NCI-H2029 (cell line): Measurements from ENCODE around the gene FYB1.
"Not testable (repeated sequence)": the region's sequence is repeated elsewhere in the genome, so short reads cannot be mapped to it uniquely, and the experiment has no call there.

Source experiments
- DNase-seq: peaks from one replicate; lab custom pipeline; 2025; lab: John Stamatoyannopoulos, UW

The FYB1 gene

GRCh38 chr5:39219437-39219836, at the start of gene FYB1:
Gene FYB1 (minus strand): TSS chr5:39219563. CDS start chr5:39202960, 16,603 bp downstream.
- no peak for DNase-seq

GRCh38 chr5:39267186-39267585, 47.8 kb upstream of the FYB1 start:
- DNase-seq, result no peak

- DNase-seq, result no peak
These were observed 47.1 kb upstream of the FYB1 start for GRCh38 chr5:39266442-39266841.

- DNase-seq, result no peak
These were observed 45.2 kb upstream of the FYB1 start for GRCh38 chr5:39264528-39264927.

GRCh38 chr5:39262981-39263380, 43.6 kb upstream of the FYB1 start:
- no peak for DNase-seq

GRCh38 chr5:39260095-39260494, 40.7 kb upstream of the FYB1 start:
- no peak for DNase-seq

- no peak for DNase-seq
These were observed 38.2 kb upstream of the FYB1 start for GRCh38 chr5:39257554-39257953.

- no peak for DNase-seq
These were observed 37.3 kb upstream of the FYB1 start for GRCh38 chr5:39256477-39257235.

- DNase-seq, result no peak
These were observed 36.0 kb upstream of the FYB1 start for GRCh38 chr5:39255406-39255805.

GRCh38 chr5:39254671-39255070, 35.3 kb upstream of the FYB1 start:
- no peak for DNase-seq

GRCh38 chr5:39253196-39253595, 33.8 kb upstream of the FYB1 start:
- DNase-seq, result no peak

- no peak for DNase-seq
These were observed 30.4 kb upstream of the FYB1 start for GRCh38 chr5:39249564-39250274.

- no peak for DNase-seq
These were observed 29.7 kb upstream of the FYB1 start for GRCh38 chr5:39249069-39249468.

GRCh38 chr5:39240750-39241149, 21.4 kb upstream of the FYB1 start:
- DNase-seq, result no peak

GRCh38 chr5:39238366-39239105, 19.2 kb upstream of the FYB1 start:
- DNase-seq, result no peak

GRCh38 chr5:39236718-39237117, 17.4 kb upstream of the FYB1 start:
- DNase-seq, result no peak

- no peak for DNase-seq
These were observed 16.3 kb upstream of the FYB1 start for GRCh38 chr5:39235648-39236047.

GRCh38 chr5:39234494-39234893, 15.1 kb upstream of the FYB1 start:
- not testable (repeated sequence) for DNase-seq

GRCh38 chr5:39233783-39234182, 14.4 kb upstream of the FYB1 start:
- DNase-seq, result no peak

- no peak for DNase-seq
These were observed 12.6 kb upstream of the FYB1 start for GRCh38 chr5:39231705-39232525.

GRCh38 chr5:39228596-39228995, 9.2 kb upstream of the FYB1 start:
- no peak for DNase-seq

- no peak for DNase-seq
These were observed 7.2 kb upstream of the FYB1 start for GRCh38 chr5:39226558-39226957.
